H9 (cell line): ENCODE measurements around the gene PGM1. TPM values are rescaled to one million over a fixed set of nuclear protein-coding genes. Genes with fewer than 3 reads are reported as not detected.
A peak's percentile ranks its signal among the peaks of the same experiment; 100 is the strongest.

ENCODE experiments used
- DNase-seq: peaks from one replicate; pipeline ENCODE4 v3.0.0-alpha.2; 2017
- H2AFZ ChIP-seq: one replicate; pipeline ENCODE4 v1.6.1; 2013; ENCODE audit warnings: mild to moderate bottlenecking, low read length, control low read depth, moderate library complexity
- H2AK5ac ChIP-seq: 2 replicates; pipeline ENCODE4 v1.6.1; 2013; ENCODE audit warnings: low read length, control low read depth, mixed read lengths; ENCODE audit not compliant: insufficient read length
- H2BK120ac ChIP-seq: one replicate; pipeline ENCODE4 v1.6.1; 2013; ENCODE audit warnings: low read depth, mild to moderate bottlenecking, low read length, control low read depth, inconsistent platforms; ENCODE audit not compliant: poor library complexity, severe bottlenecking
- H2BK12ac ChIP-seq: 2 replicates; pipeline ENCODE4 v1.6.1; 2013; ENCODE audit warnings: low read length, control low read depth, mixed read lengths, low read depth; ENCODE audit not compliant: insufficient read length
- H2BK15ac ChIP-seq: 2 replicates; pipeline ENCODE4 v1.6.1; 2013; ENCODE audit warnings: low read depth, low read length, control low read depth
- H2BK20ac ChIP-seq: one replicate; pipeline ENCODE4 v1.6.1; 2013; ENCODE audit warnings: low read depth, mild to moderate bottlenecking, low read length, control low read depth, inconsistent platforms; ENCODE audit not compliant: poor library complexity, severe bottlenecking
- H2BK5ac ChIP-seq: 2 replicates; pipeline ENCODE4 v1.6.1; 2013; ENCODE audit warnings: low read length, control low read depth, mixed read lengths; ENCODE audit not compliant: insufficient read length
- H3K14ac ChIP-seq: 2 replicates; pipeline ENCODE4 v1.6.1; 2013; ENCODE audit warnings: low read length, control low read depth; ENCODE audit not compliant: insufficient read depth
- H3K18ac ChIP-seq: 2 replicates; pipeline ENCODE4 v1.6.1; 2013; ENCODE audit warnings: low read depth, mild to moderate bottlenecking, mixed read lengths, low read length, control low read depth; ENCODE audit not compliant: insufficient read length
- H3K23ac ChIP-seq: 2 replicates; pipeline ENCODE4 v1.6.1; 2013; ENCODE audit warnings: low read length, control low read depth, mixed read lengths, low read depth; ENCODE audit not compliant: insufficient read length
- H3K23me2 ChIP-seq: 2 replicates; pipeline ENCODE4 v1.6.1; 2013; ENCODE audit warnings: low read depth, mild to moderate bottlenecking, mixed read lengths, low read length, control low read depth; ENCODE audit not compliant: insufficient read length, poor library complexity, severe bottlenecking
- H3K27ac ChIP-seq: 2 replicates; pipeline ENCODE4 v1.5.1; 2013; ENCODE audit warnings: low read length, control low read depth, mixed read lengths, low read depth; ENCODE audit not compliant: insufficient read length
- H3K27me3 ChIP-seq: 2 replicates; pipeline ENCODE4 v1.6.1; 2013; ENCODE audit warnings: low read length, control low read depth, inconsistent platforms; ENCODE audit not compliant: insufficient read depth
- H3K4ac ChIP-seq: 2 replicates; pipeline ENCODE4 v1.6.1; 2013; ENCODE audit warnings: low read depth, mild to moderate bottlenecking, control low read depth, inconsistent platforms, low read length, moderate library complexity
- H3K4me1 ChIP-seq: 2 replicates; pipeline ENCODE4 v1.6.1; 2013; ENCODE audit warnings: low read length, control low read depth, inconsistent platforms; ENCODE audit not compliant: insufficient read depth
- H3K4me2 ChIP-seq: 2 replicates; pipeline ENCODE4 v1.6.1; 2013; ENCODE audit warnings: low read length, control low read depth, mixed read lengths; ENCODE audit not compliant: insufficient read length, insufficient read depth
- H3K56ac ChIP-seq: 2 replicates; pipeline ENCODE4 v1.6.1; 2013; ENCODE audit warnings: low read depth, mild to moderate bottlenecking, mixed read lengths, low read length, control low read depth; ENCODE audit not compliant: insufficient read length
- H3K79me1 ChIP-seq: 2 replicates; pipeline ENCODE4 v1.6.1; 2013; ENCODE audit warnings: low read depth, mild to moderate bottlenecking, moderate library complexity, low read length, control low read depth, inconsistent platforms; ENCODE audit not compliant: insufficient read depth, poor library complexity, severe bottlenecking
- H3K79me2 ChIP-seq: 2 replicates; pipeline ENCODE4 v1.6.1; 2013; ENCODE audit warnings: low read length, control low read depth, inconsistent platforms; ENCODE audit not compliant: insufficient read depth
- H3K9ac ChIP-seq: 2 replicates; pipeline ENCODE4 v1.6.1; 2013; ENCODE audit warnings: low read length, control low read depth, mixed read lengths; ENCODE audit not compliant: insufficient read length; ENCODE audit errors: extremely low read depth
- H3K9me3 ChIP-seq: one replicate; pipeline ENCODE4 v1.6.1; 2013; ENCODE audit warnings: low read depth, low read length, inconsistent platforms; ENCODE audit not compliant: control insufficient read depth
- H3T11ph ChIP-seq: one replicate; pipeline ENCODE4 v1.6.1; 2013; ENCODE audit warnings: mild to moderate bottlenecking, low read length, control low read depth, inconsistent platforms
- H4K20me1 ChIP-seq: one replicate; pipeline ENCODE4 v1.6.1; 2013; ENCODE audit not compliant: control insufficient read depth, insufficient read length, insufficient read depth
- H4K5ac ChIP-seq: 2 replicates; pipeline ENCODE4 v1.6.1; 2013; ENCODE audit warnings: low read depth, mild to moderate bottlenecking, mixed read lengths, low read length, control low read depth; ENCODE audit not compliant: insufficient read length
- H4K8ac ChIP-seq: replicated peaks from 2 replicates; pipeline ENCODE4 v1.6.1; 2013; ENCODE audit warnings: low read length, control low read depth, mixed read lengths, low read depth; ENCODE audit not compliant: insufficient read length
- H4K91ac ChIP-seq: 2 replicates; pipeline ENCODE4 v1.6.1; 2013; ENCODE audit warnings: low read depth, mild to moderate bottlenecking, moderate library complexity, mixed read lengths, low read length, control low read depth; ENCODE audit not compliant: insufficient read length
- H3K27ac Mint-ChIP-seq, 3 experiments: 2 replicates in 2 of 3; 3 replicates in 1 of 3; pipeline ENCODE4 v1.8.0; 2020 to 2021; ENCODE audit warnings: mixed read lengths in 3 of 3, mild to moderate bottlenecking in 1 of 3, moderate library complexity in 1 of 3
- H3K27me3 Mint-ChIP-seq: 2 replicates; pipeline ENCODE4 v1.8.0; 2021; ENCODE audit warnings: low read depth, mild to moderate bottlenecking, moderate library complexity, mixed read lengths
- H3K36me3 Mint-ChIP-seq, 3 experiments: 2 replicates in 2 of 3; 3 replicates in 1 of 3; pipeline ENCODE4 v1.8.0; 2020 to 2021; ENCODE audit warnings: low read depth in 3 of 3, mixed read lengths in 3 of 3; ENCODE audit not compliant: insufficient read depth in 1 of 3
- H3K4me1 Mint-ChIP-seq, 2 experiments: 2 replicates each; pipeline ENCODE4 v1.8.0; 2020; ENCODE audit warnings: mixed read lengths in 2 of 2
- H3K4me3 Mint-ChIP-seq, 2 experiments: 2 replicates in 1 of 2; 3 replicates in 1 of 2; pipeline ENCODE4 v1.8.0; 2020 to 2021; ENCODE audit warnings: mild to moderate bottlenecking in 2 of 2, mixed read lengths in 2 of 2, moderate library complexity in 1 of 2
- H3K9me3 Mint-ChIP-seq, 2 experiments: 2 replicates in 1 of 2; 3 replicates in 1 of 2; pipeline ENCODE4 v1.8.0; 2020; ENCODE audit warnings: mild to moderate bottlenecking in 2 of 2, mixed read lengths in 2 of 2, moderate library complexity in 1 of 2
- CTCF ChIP-seq: fragments of 200-600 bp; sonication (generic); conservative IDR thresholded peaks from 3 replicates; pipeline ENCODE4 v1.8.0; 2021; ENCODE audit warnings: antibody characterized with exemption, mild to moderate bottlenecking
- WGBS: extraction: QIAGEN DNeasy Blood & Tissue Kit; methylation state at CpG from one replicate; pipeline ENCODE4 v1.1.7; 2013; ENCODE audit warnings: missing lambda C conversion rate, low lambda C conversion rate, mixed read lengths; ENCODE audit not compliant: insufficient read length; ENCODE audit errors: extremely low coverage; 5-methylcytosine and 5-hydroxymethylcytosine counted together
- total RNA-seq: library from RNA; stranded (reverse); gene quantifications from 2 replicates; pipeline ENCODE4 v1.2.1, GENCODE V29; 2021

PGM1 gene
- total RNA-seq, 1 experiment from 2014 or later, result 56.4 TPM

GRCh38 chr1:63663301-63663700 lies 70.1 kb downstream of the PGM1 start:
- Histone ChIP-seq H3T11ph (no peak overlapping the region), H3K18ac (no peak overlapping the region), H3K9ac (no peak overlapping the region), H4K20me1 (no peaks in the 10 kb centered on the region), H2BK5ac (no peak overlapping the region), H2BK12ac (no peak overlapping the region), H3K23ac (no peak overlapping the region), H2BK20ac (no peak overlapping the region), H2AK5ac (no peak overlapping the region), H4K91ac (no peak overlapping the region), H3K79me2 (no peaks in the 10 kb centered on the region), H4K5ac (no peak overlapping the region), H3K23me2 (no peaks in the 10 kb centered on the region), H3K4me2 (no peak overlapping the region), H3K79me1 (no peaks in the 10 kb centered on the region), H3K27me3 (no peaks in the 10 kb centered on the region), H2AFZ (no peak overlapping the region), H3K4ac (no peak overlapping the region), H3K27ac (no peak overlapping the region), H3K56ac (no peak overlapping the region), H2BK15ac (no peak overlapping the region), H2BK120ac (no peak overlapping the region), H3K9me3 (no peaks in the 10 kb centered on the region), H3K4me1 (peaks cover 12% of the 10 kb centered on the region; the same call in 1 of the 2 replicates), H3K14ac (no peak overlapping the region), H4K8ac (no peak overlapping the region)
- Mint-ChIP-seq H3K4me1 (peaks cover 30 to 35% of the 10 kb centered on the region in 2 experiments), H3K9me3 (peaks cover 0 to 5% of the 10 kb centered on the region in 2 experiments; a peak in 1 of 5 replicates), H3K27me3 (no peaks in the 10 kb centered on the region), H3K4me3 (no peak overlapping the region), H3K27ac (peak overlapping the region in 2 of 3 experiments; percentile 51 to 75; a peak in 2 of 7 replicates), H3K36me3 (peaks cover 5 to 12% (median 11%) of the 10 kb centered on the region in 3 experiments; a peak in 5 of 7 replicates)
- no peak for DNase-seq
- no CpG with 5 or more reads among the region's 3 CpGs for WGBS
- no peak for TF ChIP-seq CTCF
